ENCODE results near the gene LRRK1.

- TF ChIP-seq CTCF (IDR thresholded peaks at IDR 0.05): no peak
- no peak for TF ChIP-seq POLR2AphosphoS5 (IDR thresholded peaks at IDR 0.05)
- no peak for TF ChIP-seq EP300 (IDR thresholded peaks at IDR 0.05; ENCODE audit: low read depth)
- TF ChIP-seq POLR2A (IDR thresholded peaks at IDR 0.05): no peak
Observed at GRCh38 chr15:100944244-100944895, 25.2 kb downstream of the LRRK1 start.

Measured in transverse colon (tissue), 4 donors.